ENCODE results near the gene FBLN2. TPM values are rescaled to one million over a fixed set of nuclear protein-coding genes. Genes with fewer than 3 reads are reported as not detected.
A peak's percentile ranks its signal among the peaks of the same experiment; 100 is the strongest.

FBLN2 gene
- polyA plus RNA-seq, 1 donor, result 14.4 TPM

- Histone ChIP-seq H3K27me3 (ENCODE audit: control insufficient read depth, insufficient read depth, low read length) (no peaks in the 10 kb centered on the region), H3K4me1 (ENCODE audit: control insufficient read depth, insufficient read depth, low read length) (peaks cover 11% of the 10 kb centered on the region), H3K36me3 (ENCODE audit: control insufficient read depth, insufficient read depth, low read length) (peaks cover 14% of the 10 kb centered on the region), H3K9me3 (ENCODE audit: control insufficient read depth, low read depth, low read length) (no peaks in the 10 kb centered on the region), H3K27ac (ENCODE audit: low read length) (no peak overlapping the region), H3K4me3 (ENCODE audit: low read length) (no peak overlapping the region)
- DNase-seq, result no peak
- no CpG with 5 or more reads among the region's 16 CpGs for WGBS (ENCODE audit: insufficient coverage, low lambda C conversion rate)
Measured at GRCh38 chr3:13505147-13506130, 43.5 kb upstream of the FBLN2 start.

- H3K4me3 ChIP-seq (ENCODE audit: low read length), result no peak overlapping the region
- no peak for DNase-seq
- no peaks in the 10 kb centered on the region for H3K9me3 ChIP-seq (ENCODE audit: control insufficient read depth, low read depth, low read length)
- peaks cover 11% of the 10 kb centered on the region for H3K4me1 ChIP-seq (ENCODE audit: control insufficient read depth, insufficient read depth, low read length)
- no peak overlapping the region for H3K27ac ChIP-seq (ENCODE audit: low read length)
- WGBS (ENCODE audit: insufficient coverage, low lambda C conversion rate), result 100% methylated on average over 1 of the region's 1 CpG
- peaks cover 14% of the 10 kb centered on the region for H3K36me3 ChIP-seq (ENCODE audit: control insufficient read depth, insufficient read depth, low read length)
- H3K27me3 ChIP-seq (ENCODE audit: control insufficient read depth, insufficient read depth, low read length), result no peaks in the 10 kb centered on the region
Measured at GRCh38 chr3:13506239-13506638, 42.7 kb upstream of the FBLN2 start.

- no CpG with 5 or more reads among the region's 4 CpGs for WGBS (ENCODE audit: insufficient coverage, low lambda C conversion rate)
- no peak overlapping the region for H3K4me3 ChIP-seq (ENCODE audit: low read length)
- no peaks in the 10 kb centered on the region for H3K9me3 ChIP-seq (ENCODE audit: control insufficient read depth, low read depth, low read length)
- no peaks in the 10 kb centered on the region for H3K27me3 ChIP-seq (ENCODE audit: control insufficient read depth, insufficient read depth, low read length)
- no peak for DNase-seq
- no peak overlapping the region for H3K27ac ChIP-seq (ENCODE audit: low read length)
- peaks cover 14% of the 10 kb centered on the region for H3K36me3 ChIP-seq (ENCODE audit: control insufficient read depth, insufficient read depth, low read length)
- peaks cover 11% of the 10 kb centered on the region for H3K4me1 ChIP-seq (ENCODE audit: control insufficient read depth, insufficient read depth, low read length)
Measured at GRCh38 chr3:13506680-13507079, 42.2 kb upstream of the FBLN2 start.

GRCh38 chr3:13507247-13507569 is 41.7 kb upstream of the FBLN2 start:
- no peaks in the 10 kb centered on the region for H3K27me3 ChIP-seq (ENCODE audit: control insufficient read depth, insufficient read depth, low read length)
- H3K4me1 ChIP-seq (ENCODE audit: control insufficient read depth, insufficient read depth, low read length), result peaks cover 11% of the 10 kb centered on the region
- no peak overlapping the region for H3K4me3 ChIP-seq (ENCODE audit: low read length)
- DNase-seq, result no peak
- no CpG with 5 or more reads among the region's 3 CpGs for WGBS (ENCODE audit: insufficient coverage, low lambda C conversion rate)
- H3K9me3 ChIP-seq (ENCODE audit: control insufficient read depth, low read depth, low read length), result no peaks in the 10 kb centered on the region
- no peak overlapping the region for H3K27ac ChIP-seq (ENCODE audit: low read length)
- H3K36me3 ChIP-seq (ENCODE audit: control insufficient read depth, insufficient read depth, low read length), result peaks cover 14% of the 10 kb centered on the region

GRCh38 chr3:13507570-13508339 is 41.2 kb upstream of the FBLN2 start:
- Histone ChIP-seq H3K4me3 (ENCODE audit: low read length) (no peak overlapping the region), H3K27ac (ENCODE audit: low read length) (no peak overlapping the region), H3K4me1 (ENCODE audit: control insufficient read depth, insufficient read depth, low read length) (peaks cover 11% of the 10 kb centered on the region), H3K36me3 (ENCODE audit: control insufficient read depth, insufficient read depth, low read length) (peaks cover 12% of the 10 kb centered on the region), H3K9me3 (ENCODE audit: control insufficient read depth, low read depth, low read length) (no peaks in the 10 kb centered on the region), H3K27me3 (ENCODE audit: control insufficient read depth, insufficient read depth, low read length) (no peaks in the 10 kb centered on the region)
- WGBS (ENCODE audit: insufficient coverage, low lambda C conversion rate), result no CpG with 5 or more reads among the region's 20 CpGs
- DNase-seq, result no peak

- Histone ChIP-seq H3K27ac (ENCODE audit: low read length) (no peak overlapping the region), H3K4me1 (ENCODE audit: control insufficient read depth, insufficient read depth, low read length) (peaks cover 11% of the 10 kb centered on the region), H3K36me3 (ENCODE audit: control insufficient read depth, insufficient read depth, low read length) (peaks cover 9% of the 10 kb centered on the region), H3K27me3 (ENCODE audit: control insufficient read depth, insufficient read depth, low read length) (peaks cover 1% of the 10 kb centered on the region), H3K4me3 (ENCODE audit: low read length) (no peak overlapping the region), H3K9me3 (ENCODE audit: control insufficient read depth, low read depth, low read length) (no peaks in the 10 kb centered on the region)
- WGBS (ENCODE audit: insufficient coverage, low lambda C conversion rate), result no CpG with 5 or more reads among the region's 8 CpGs
- no peak for DNase-seq
Measured at GRCh38 chr3:13508496-13508895, 40.4 kb upstream of the FBLN2 start.

- H3K4me1 ChIP-seq (ENCODE audit: control insufficient read depth, insufficient read depth, low read length), result peaks cover 11% of the 10 kb centered on the region
- H3K27me3 ChIP-seq (ENCODE audit: control insufficient read depth, insufficient read depth, low read length), result peaks cover 2% of the 10 kb centered on the region
- no peak for DNase-seq
- WGBS (ENCODE audit: insufficient coverage, low lambda C conversion rate), result no CpG with 5 or more reads among the region's 15 CpGs
- H3K4me3 ChIP-seq (ENCODE audit: low read length), result no peak overlapping the region
- H3K27ac ChIP-seq (ENCODE audit: low read length), result no peak overlapping the region
- peaks cover 6% of the 10 kb centered on the region for H3K36me3 ChIP-seq (ENCODE audit: control insufficient read depth, insufficient read depth, low read length)
- no peaks in the 10 kb centered on the region for H3K9me3 ChIP-seq (ENCODE audit: control insufficient read depth, low read depth, low read length)
Measured at GRCh38 chr3:13509059-13509815, 39.7 kb upstream of the FBLN2 start.

- no peaks in the 10 kb centered on the region for H3K9me3 ChIP-seq (ENCODE audit: control insufficient read depth, low read depth, low read length)
- peak in 1 of 2 donors; percentile 39 for DNase-seq
- H3K27ac ChIP-seq (ENCODE audit: low read length), result no peak overlapping the region
- WGBS (ENCODE audit: insufficient coverage, low lambda C conversion rate), result no CpG with 5 or more reads among the region's 8 CpGs
- H3K36me3 ChIP-seq (ENCODE audit: control insufficient read depth, insufficient read depth, low read length), result peaks cover 6% of the 10 kb centered on the region
- H3K4me3 ChIP-seq (ENCODE audit: low read length), result no peak overlapping the region
- peaks cover 11% of the 10 kb centered on the region for H3K4me1 ChIP-seq (ENCODE audit: control insufficient read depth, insufficient read depth, low read length)
- peaks cover 2% of the 10 kb centered on the region for H3K27me3 ChIP-seq (ENCODE audit: control insufficient read depth, insufficient read depth, low read length)
Measured at GRCh38 chr3:13509816-13510192, 39.1 kb upstream of the FBLN2 start.

- H3K27me3 ChIP-seq (ENCODE audit: control insufficient read depth, insufficient read depth, low read length), result peaks cover 2% of the 10 kb centered on the region
- H3K9me3 ChIP-seq (ENCODE audit: control insufficient read depth, low read depth, low read length), result no peaks in the 10 kb centered on the region
- DNase-seq, result no peak
- WGBS (ENCODE audit: insufficient coverage, low lambda C conversion rate), result no CpG with 5 or more reads among the region's 7 CpGs
- no peak overlapping the region for H3K27ac ChIP-seq (ENCODE audit: low read length)
- peaks cover 11% of the 10 kb centered on the region for H3K4me1 ChIP-seq (ENCODE audit: control insufficient read depth, insufficient read depth, low read length)
- no peak overlapping the region for H3K4me3 ChIP-seq (ENCODE audit: low read length)
- no peaks in the 10 kb centered on the region for H3K36me3 ChIP-seq (ENCODE audit: control insufficient read depth, insufficient read depth, low read length)
Measured at GRCh38 chr3:13512451-13512850, 36.5 kb upstream of the FBLN2 start.
